GOT3 (cell line): ENCODE measurements around the gene MBD5.

Source experiments
- DNase-seq: peaks from one replicate; lab custom pipeline; 2025; ENCODE audit warnings: mixed read lengths; lab: John Stamatoyannopoulos, UW

The MBD5 gene

DNA sequence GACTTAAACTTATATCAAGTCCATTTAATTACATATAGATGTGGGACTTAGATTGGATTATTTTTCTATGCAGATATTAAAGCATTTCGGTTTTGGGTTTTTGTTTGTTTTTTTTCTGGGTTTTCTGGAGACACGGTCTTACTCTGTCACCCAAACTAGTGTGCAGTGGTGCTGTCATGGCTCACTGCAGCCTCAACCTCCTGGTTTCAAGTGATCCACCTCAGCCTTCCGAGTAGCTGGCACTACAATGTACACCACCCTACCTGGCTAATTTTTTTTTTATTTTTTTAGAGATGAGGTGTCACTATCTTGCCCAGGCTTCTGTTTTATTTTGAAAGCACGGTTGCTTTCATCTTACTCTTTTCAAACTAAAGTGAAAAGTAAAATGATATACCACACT is 281.6 kb downstream of the MBD5 start:
- no peak for DNase-seq

DNA sequence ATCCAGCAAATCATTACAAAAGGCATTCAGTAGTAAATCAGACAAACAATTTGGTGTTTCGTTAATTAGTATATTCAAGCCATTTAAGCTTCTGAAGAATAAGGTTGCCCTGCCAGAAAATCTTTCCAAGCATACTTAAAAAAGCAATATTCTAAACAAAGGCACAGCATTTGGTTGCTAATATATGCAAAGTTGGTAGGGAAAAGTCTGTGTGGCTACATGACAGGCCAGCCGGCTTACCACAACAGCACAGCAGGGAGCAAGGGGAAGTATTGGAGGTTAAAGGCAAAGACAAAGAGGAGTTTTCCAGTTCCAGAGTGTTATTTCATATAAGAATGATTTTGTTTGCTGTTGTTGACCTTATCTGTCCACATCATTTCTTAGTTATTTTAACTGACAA is 282.3 kb downstream of the MBD5 start:
- DNase-seq: no peak

- DNase-seq: no peak
These were observed 284.6 kb downstream of the MBD5 start for GRCh38 chr2:148305476-148305875.

GRCh38 chr2:148306027-148306426 is 285.1 kb downstream of the MBD5 start:
- no peak for DNase-seq

GRCh38 chr2:148317598-148317997 is 296.7 kb downstream of the MBD5 start:
- no peak for DNase-seq

GRCh38 chr2:148338541-148338940 is 317.6 kb downstream of the MBD5 start:
- DNase-seq: no peak

GRCh38 chr2:148342086-148342485 is 321.2 kb downstream of the MBD5 start:
- DNase-seq: no peak

DNA sequence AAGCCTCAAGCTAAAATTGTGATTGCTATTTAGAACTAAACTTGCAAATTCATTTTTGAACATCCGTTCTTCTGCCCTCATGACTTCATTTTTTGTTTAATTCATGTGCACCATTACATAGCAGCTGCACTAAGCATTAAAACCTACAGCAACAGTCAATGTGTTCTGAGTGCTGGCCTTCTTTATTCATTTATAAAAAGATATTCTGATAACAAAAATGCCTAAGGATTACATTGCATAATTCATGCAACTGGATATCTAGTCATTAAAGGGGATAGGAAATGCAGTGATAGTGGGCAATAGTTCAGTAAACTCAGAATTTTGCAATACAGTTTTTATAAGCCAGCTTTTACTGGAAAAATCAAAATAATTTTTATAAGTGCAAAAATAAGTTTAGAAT is 329.3 kb downstream of the MBD5 start:
- DNase-seq: no peak

DNA sequence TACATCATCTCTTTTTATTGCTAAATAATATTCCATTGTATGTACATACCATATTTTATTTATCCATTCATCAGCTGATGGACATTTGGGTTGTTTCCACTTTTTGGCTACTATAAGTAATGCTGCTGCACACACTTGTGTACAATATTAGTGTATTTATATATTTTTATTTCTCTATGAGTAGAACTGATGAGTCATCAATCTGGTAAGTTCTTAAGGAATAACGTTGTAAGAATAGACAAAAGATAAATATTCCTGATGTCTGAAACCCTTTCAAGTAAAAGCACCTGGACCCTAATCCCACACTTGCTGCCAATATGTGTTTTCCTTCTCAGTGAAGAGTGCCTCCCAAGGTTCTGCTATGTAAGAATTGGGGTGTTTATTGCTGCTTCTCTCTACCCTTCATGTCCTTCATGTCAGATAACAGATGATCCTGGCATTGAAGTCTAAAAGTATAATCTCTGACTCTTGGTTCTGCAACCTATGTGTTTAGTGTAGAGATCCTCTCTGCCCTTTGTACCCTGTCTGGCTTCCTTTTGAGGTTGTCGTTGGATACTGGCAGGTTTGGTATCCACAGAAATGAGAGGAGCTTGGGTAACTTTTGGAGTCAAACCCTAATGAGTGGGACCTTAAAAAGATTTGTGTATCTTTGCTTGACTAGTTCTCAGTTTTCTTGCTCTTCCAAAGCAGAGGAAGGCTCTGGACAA is 330.7 kb downstream of the MBD5 start:
- DNase-seq: no peak

GRCh38 chr2:148358375-148358774 is 337.5 kb downstream of the MBD5 start:
- DNase-seq: no peak

- no peak for DNase-seq
These were observed 339.8 kb downstream of the MBD5 start for GRCh38 chr2:148360662-148361061.

DNA sequence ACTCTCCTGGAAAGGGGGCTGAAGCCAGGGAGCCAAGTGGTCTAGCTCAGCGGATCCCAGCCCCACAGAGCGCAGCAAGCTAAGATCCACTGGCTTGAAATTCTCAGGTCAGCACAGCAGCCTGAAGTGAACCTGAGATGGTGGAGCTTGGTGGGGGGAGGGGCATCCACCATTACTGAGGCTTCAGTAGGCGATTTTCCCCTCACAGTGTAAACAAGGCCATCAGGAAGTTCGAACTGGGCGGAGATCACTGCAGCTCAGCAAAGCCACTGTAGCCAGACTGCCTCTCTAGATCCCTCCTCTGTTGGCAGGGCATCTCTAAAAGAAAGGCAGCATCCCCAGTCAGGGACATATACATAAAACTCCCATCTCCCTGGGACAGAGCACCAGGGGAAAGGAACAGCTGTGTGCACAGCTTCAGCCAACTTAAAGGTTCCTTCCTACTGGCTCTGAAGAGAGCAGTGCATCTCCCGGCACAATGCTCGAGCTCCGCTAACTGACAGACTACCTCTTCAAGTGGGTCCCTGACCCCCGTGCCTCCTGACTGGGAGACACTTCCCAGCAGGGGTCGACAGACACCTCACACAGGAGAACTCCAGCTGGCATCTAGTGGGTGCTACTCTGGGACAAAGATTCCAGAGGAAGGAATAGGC is 341.4 kb downstream of the MBD5 start:
- no peak for DNase-seq

DNA sequence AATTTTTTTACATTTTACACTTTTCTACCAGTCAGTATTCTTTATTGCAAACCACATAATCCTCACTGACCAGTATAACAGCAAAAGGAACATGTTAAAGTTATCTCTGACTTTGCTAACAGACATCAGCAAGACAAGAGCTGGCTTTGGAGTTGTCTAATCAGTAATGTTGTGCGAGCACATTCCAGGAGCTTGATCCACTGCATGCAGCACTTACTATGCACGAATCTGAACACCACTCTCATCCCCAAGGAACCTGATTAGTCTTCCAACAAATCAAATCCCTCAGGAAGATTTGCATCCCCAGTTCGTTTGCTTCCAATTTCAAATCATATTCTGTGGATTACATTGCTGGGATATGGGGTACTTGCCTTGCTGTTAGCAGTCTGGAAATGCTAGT is 354.3 kb downstream of the MBD5 start:
- DNase-seq: no peak

DNA sequence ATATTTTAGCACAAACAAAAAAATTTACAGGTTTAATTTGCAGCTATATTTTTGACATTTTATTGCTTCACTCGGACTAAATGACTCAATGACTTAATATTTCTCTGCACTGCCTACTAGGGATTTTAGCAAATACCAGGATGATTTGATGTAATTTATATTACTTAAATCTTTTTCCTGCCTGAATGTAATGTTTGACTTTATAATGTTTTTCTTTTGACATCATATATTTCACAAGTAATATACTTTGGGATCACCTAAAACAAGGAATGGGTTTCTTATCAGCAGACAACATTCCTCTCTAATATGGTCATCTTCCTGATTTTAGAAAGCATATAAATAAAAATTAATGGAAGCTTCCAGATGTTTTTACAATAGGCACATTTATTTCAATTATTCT is 370.4 kb downstream of the MBD5 start:
- DNase-seq: no peak

- DNase-seq: no peak
These were observed 381.9 kb downstream of the MBD5 start for GRCh38 chr2:148402786-148403185.

DNA sequence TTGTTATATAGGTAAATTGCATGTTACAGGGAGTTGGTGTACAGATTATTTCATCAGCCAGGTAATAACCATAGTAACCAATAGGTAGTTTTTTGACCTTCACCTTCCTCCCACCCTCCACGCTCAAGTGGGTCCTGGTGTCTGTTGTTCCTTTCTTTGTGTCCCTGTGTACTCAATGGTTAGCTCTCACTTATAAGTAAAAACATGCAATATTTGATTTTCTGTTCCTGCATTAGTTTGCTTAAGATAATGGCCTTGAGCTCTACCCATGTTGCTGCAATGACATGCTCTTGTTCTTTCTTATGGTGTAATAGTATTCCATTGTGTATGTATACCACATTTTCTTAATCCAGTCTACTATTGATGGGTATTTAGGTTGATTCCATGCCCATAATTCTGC is 390.0 kb downstream of the MBD5 start:
- no peak for DNase-seq

DNA sequence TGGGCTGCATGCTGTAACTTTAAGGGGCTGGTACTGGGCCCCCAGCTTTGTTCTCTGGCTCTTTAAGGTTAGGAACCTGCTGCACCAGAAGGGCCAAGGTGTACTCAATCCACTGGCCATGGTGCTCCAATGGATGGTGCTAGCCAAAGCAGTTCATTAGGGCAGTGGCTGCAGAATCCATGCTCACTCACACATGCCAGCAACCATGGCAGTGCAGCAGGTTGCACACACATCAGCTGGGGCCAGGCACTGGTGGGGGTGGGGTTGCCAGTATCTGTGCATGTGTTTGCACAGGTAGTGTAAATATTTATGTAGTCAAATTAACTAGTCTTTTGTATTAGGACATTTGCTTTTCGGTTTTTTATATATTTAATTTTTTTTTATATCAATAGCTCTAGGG is 395.4 kb downstream of the MBD5 start:
- DNase-seq: no peak

- no peak for DNase-seq
These were observed 409.2 kb downstream of the MBD5 start for GRCh38 chr2:148430101-148430500.

DNA sequence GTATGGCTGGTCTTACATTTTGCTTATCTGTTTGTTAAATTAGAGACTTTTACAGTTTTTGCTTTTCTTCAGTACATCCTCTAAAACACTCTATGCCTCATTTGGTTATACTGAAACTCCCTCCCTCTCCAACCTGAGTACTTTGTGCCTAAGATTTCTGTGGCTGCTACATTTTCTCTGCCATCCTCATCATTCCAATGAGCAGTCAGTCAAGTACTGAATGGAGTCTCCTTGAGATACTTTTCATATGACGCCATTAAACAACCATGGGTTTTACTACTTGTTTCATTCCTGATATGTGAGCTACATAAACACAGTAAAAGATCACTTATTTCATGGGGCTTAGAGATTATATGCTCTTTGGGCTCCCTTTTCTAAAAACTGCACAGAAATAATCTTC is 427.0 kb downstream of the MBD5 start:
- DNase-seq: no peak

- no peak for DNase-seq
These were observed 429.6 kb downstream of the MBD5 start for GRCh38 chr2:148450531-148450930.

- DNase-seq: no peak
These were observed 430.2 kb downstream of the MBD5 start for GRCh38 chr2:148451046-148451445.

DNA sequence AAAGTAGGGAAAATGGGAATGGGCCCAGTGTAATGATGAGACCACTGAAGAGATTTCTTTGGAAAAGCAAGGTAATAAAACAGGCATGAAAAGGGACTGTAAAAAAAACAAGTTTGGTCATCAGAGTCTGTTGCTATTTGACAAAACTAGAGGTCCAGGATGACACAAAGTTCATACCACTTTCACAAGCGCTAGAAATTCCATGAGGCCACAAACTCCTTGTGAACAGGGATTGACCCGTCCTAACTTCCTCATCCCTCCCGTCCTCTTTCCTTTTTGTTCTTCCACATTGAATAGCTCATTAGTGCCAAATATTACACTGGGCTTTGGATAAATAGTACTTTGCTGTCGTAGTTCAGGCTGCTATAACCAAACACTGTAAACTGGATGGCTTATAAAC is 434.9 kb downstream of the MBD5 start:
- DNase-seq: no peak

- DNase-seq: no peak
These were observed 437.3 kb downstream of the MBD5 start for GRCh38 chr2:148458171-148458570.

GRCh38 chr2:148459377-148459778 is 438.5 kb downstream of the MBD5 start:
- no peak for DNase-seq
